ENCODE data around the gene DUSP21.

DNA sequence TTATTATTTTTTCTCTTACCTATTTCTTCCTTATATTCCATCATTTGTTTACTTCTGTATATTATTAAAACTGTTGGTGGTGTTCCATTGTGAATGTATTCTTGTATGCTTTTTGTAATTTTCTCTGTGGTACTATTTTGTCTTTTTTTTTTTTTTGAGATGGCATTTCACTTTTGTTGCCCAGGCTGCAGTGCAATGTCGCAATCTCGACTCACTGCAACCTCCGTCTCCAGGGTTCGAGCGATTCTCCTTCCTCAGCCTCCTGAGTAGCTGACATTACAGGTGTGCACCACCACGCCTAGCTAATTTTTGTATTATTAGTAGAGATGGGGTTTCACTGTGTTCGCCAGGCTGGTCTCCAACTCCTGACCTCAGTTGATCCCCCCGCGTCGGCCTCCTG lies 37.7 kb downstream of the DUSP21 start:
- TF ChIP-seq, protein P1, sequence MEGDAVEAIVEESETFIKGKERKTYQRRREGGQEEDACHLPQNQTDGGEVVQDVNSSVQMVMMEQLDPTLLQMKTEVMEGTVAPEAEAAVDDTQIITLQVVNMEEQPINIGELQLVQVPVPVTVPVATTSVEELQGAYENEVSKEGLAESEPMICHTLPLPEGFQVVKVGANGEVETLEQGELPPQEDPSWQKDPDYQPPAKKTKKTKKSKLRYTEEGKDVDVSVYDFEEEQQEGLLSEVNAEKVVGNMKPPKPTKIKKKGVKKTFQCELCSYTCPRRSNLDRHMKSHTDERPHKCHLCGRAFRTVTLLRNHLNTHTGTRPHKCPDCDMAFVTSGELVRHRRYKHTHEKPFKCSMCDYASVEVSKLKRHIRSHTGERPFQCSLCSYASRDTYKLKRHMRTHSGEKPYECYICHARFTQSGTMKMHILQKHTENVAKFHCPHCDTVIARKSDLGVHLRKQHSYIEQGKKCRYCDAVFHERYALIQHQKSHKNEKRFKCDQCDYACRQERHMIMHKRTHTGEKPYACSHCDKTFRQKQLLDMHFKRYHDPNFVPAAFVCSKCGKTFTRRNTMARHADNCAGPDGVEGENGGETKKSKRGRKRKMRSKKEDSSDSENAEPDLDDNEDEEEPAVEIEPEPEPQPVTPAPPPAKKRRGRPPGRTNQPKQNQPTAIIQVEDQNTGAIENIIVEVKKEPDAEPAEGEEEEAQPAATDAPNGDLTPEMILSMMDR (IDR thresholded peaks at IDR 0.05): no peak
- TF ChIP-seq EZH2 (IDR thresholded peaks at IDR 0.05) (no peak), EZH2phosphoT487 (IDR thresholded peaks at IDR 0.05) (no peak)
